Prostate gland (tissue), 2 donors: ENCODE data around the gene TTN.

Experiments used
- POLR2A ChIP-seq: fragments of 450-650 bp; IDR thresholded peaks from one replicate; pipeline ENCODE4 v1.6.1; 2016; ENCODE audit warnings: antibody characterized with exemption, mild to moderate bottlenecking
- POLR2AphosphoS5 ChIP-seq: sonication (generic); formaldehyde crosslinking; IDR thresholded peaks from one replicate; pipeline ENCODE4 v1.6.1; 2017; ENCODE audit warnings: antibody characterized with exemption
- TF ChIP-seq, protein P1 (sequence below), 4 experiments: fragments of 200-600 bp in 2 of 4; fragments of 450-650 bp in 2 of 4; sonication (generic) in 2 of 4; IDR thresholded peaks; 1 replicate in 3 of 4; 2 replicates in 1 of 4; pipeline ENCODE4 v1.5.1; 2016 to 2019; ENCODE audit warnings: antibody characterized with exemption in 4 of 4, mild to moderate bottlenecking in 2 of 4, moderate library complexity in 2 of 4

DNA sequence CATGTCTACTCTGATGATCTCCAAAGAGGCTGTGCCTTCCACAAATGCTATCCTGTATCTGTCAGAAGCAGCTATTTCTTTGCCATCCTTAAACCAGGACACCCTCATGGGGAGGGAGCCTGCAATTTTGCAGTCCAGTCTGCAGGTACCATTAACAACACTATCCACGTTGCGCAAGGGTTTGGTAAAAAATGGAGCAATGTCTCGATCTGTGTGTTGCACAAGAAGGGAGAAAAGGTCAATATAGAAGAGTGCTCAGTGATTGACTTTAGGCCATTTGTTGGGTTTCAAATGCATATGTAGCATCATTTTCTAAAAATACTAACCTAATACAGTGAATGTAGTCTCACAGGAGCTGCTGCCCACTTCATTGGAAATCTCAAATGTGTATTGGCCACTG, 74.3 kb downstream of the TTN start:
- TF ChIP-seq, protein P1, sequence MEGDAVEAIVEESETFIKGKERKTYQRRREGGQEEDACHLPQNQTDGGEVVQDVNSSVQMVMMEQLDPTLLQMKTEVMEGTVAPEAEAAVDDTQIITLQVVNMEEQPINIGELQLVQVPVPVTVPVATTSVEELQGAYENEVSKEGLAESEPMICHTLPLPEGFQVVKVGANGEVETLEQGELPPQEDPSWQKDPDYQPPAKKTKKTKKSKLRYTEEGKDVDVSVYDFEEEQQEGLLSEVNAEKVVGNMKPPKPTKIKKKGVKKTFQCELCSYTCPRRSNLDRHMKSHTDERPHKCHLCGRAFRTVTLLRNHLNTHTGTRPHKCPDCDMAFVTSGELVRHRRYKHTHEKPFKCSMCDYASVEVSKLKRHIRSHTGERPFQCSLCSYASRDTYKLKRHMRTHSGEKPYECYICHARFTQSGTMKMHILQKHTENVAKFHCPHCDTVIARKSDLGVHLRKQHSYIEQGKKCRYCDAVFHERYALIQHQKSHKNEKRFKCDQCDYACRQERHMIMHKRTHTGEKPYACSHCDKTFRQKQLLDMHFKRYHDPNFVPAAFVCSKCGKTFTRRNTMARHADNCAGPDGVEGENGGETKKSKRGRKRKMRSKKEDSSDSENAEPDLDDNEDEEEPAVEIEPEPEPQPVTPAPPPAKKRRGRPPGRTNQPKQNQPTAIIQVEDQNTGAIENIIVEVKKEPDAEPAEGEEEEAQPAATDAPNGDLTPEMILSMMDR (IDR thresholded peaks at IDR 0.05) = no peak
- TF ChIP-seq POLR2AphosphoS5 (no peak), POLR2A (no peak)
